COR-L47 (cell line): Measurements from ENCODE around the gene QRICH1.

Source experiments
- DNase-seq: peaks from one replicate; lab custom pipeline; 2025; lab: John Stamatoyannopoulos, UW

QRICH1 gene

GRCh38 chr3:48997714-48998637 is 95.9 kb downstream of the QRICH1 start:
- DNase-seq = peak; percentile 54

GRCh38 chr3:48997102-48997635 is 96.7 kb downstream of the QRICH1 start:
- DNase-seq = no peak

GRCh38 chr3:48996640-48997039 is 97.2 kb downstream of the QRICH1 start:
- no peak for DNase-seq

GRCh38 chr3:48993834-48994233 is 100.0 kb downstream of the QRICH1 start:
- no peak for DNase-seq

GRCh38 chr3:48991851-48992545 is 101.9 kb downstream of the QRICH1 start:
- DNase-seq = no peak

- DNase-seq = no peak
Measured at GRCh38 chr3:48990636-48991469, 103.0 kb downstream of the QRICH1 start.

- peak; percentile 50 for DNase-seq
Measured at GRCh38 chr3:48989796-48990635, 103.9 kb downstream of the QRICH1 start, which contains the start of gene P4HTM. TSS of gene P4HTM (plus strand) at chr3:48990241. CDS start at chr3:48990257, 16 bp downstream.

- DNase-seq = peak; percentile 49
Measured at GRCh38 chr3:48989126-48989795, 104.6 kb downstream of the QRICH1 start.

- no peak for DNase-seq
Measured at GRCh38 chr3:48985831-48986376, 108.0 kb downstream of the QRICH1 start.

GRCh38 chr3:48984663-48985062 is 109.2 kb downstream of the QRICH1 start:
- no peak for DNase-seq

- no peak for DNase-seq
Measured at GRCh38 chr3:48983096-48983495, 110.8 kb downstream of the QRICH1 start.

- no peak for DNase-seq
Measured at GRCh38 chr3:48982686-48983085, 111.2 kb downstream of the QRICH1 start.

GRCh38 chr3:48982016-48982415 is 111.9 kb downstream of the QRICH1 start:
- no peak for DNase-seq

GRCh38 chr3:48980295-48980694 is 113.6 kb downstream of the QRICH1 start:
- no peak for DNase-seq
